Measurements from ENCODE around the gene S100A8.
"Not testable (repeated sequence)": the region's sequence is repeated elsewhere in the genome, so short reads cannot be mapped to it uniquely, and the experiment has no call there.

S100A8 gene

GRCh38 chr1:153347856-153348255 lies 43.0 kb downstream of the S100A8 start:
- no peak for DNase-seq (ENCODE audit: low read depth in 2 of 2)

DNA sequence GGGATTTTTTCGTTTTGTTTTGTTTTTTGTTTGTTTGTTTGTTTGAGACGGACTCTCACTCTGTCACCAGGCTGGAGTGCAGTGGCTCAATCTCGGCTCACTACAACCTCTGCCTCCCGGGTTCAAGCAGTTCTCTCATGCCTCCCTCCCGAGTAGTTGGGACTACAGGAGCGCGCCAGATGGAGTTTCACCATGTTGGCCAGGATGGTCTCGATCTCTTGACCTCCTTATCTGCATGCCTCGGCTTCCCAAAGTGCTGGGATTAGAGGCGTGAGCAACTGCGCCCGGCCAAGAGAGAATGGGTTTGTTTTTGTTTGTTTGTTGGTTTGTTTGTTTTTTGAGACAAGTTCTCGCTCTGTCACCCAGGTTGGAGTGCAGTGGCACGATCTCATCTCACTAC lies 43.8 kb downstream of the S100A8 start:
- not testable (repeated sequence) for DNase-seq (ENCODE audit: low read depth in 2 of 2)

DNA sequence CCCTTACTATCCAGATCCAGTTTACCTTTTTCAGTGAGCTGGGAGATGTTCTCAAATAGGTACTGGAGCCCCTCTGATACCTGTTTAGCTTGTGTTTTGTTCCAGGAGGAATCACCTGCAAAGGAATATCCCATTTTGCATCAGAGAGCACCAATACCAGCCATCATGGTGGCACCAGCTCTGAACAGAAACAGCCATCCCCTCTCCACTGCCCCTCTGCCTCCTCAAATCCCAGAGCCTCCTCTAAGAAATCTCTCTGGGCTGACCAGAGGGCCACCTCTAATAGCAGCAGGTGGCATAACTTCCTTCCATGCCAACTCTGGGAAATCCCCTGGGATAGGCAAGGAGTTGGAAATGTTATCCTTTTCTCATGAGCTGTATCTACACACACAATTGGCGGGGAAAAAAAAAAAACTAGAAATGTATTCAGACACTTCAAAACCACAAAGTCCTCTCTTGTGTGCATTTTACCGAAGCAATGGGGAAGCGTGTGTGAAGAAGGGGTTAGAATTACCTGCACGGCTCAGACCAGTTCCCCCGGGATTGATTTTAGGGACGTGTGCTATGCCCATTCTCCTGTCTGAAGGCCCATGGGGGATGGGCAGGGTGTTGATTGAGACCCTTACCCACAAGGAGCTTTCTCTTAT lies 44.7 kb downstream of the S100A8 start:
- no peak for DNase-seq (ENCODE audit: low read depth in 2 of 2)

DNA sequence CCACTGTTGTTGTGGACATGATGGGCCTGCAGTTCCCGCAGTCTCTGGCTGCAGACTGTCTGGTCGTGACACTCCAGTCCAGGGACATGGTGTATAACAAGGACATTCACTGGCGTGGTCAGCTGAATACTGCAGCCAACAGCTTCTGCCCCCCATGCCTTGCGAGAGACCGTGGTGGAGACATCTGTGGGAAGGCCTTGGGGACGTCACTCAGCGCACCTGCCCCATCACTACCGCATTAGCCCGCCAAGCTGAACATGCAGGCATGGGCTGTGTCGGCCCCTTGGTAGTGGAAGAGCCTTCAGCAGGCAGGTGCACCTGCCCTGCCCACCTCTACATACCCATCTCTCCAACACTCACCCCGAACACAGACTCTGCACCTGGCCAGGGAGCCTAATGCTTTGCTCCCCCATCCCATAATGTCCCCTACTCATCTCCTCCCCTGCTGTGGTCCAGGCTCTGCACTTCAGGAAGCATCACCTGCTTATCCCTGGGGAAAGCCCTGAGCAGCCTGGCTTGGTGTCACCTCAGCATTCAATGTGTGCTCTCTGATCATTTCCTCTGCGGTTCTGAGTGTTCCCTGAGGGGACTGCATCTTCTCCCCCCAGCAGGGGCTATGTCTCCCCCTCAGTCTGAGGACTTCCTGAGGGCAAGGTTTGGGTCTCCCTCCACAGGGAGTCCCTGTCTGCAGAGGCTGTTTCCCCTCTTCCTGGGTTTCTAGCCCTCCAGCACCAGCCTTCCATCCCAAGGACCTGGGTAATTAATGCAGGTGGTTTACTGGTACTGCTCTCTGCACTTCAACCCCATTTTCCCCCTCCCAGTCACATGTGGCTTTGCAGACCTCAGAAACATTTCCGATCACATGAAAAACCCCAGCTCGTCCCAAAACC lies 45.4 kb downstream of the S100A8 start:
- DNase-seq (ENCODE audit: low read depth in 2 of 2): no peak

DNA sequence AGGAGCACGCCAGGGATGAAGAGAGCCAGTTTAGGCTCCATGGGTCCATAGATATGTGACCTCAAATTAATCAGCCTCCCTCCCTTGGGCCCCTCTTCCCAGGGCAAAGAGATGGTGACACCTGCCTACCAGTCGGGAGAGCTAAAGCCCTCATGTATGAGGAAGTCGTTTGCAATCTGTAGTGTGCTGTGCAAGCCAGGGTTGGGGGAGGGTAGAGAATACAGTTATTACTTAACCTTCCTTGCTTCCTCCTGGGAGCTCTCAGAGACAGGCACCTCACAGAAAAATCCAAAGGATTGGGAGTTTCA lies 46.2 kb downstream of the S100A8 start:
- no peak for DNase-seq (ENCODE audit: low read depth in 2 of 2)

- DNase-seq (ENCODE audit: low read depth in 2 of 2): no peak
Measured at GRCh38 chr1:153343811-153344717, 46.8 kb downstream of the S100A8 start.

GRCh38 chr1:153343040-153343681 lies 47.7 kb downstream of the S100A8 start:
- DNase-seq (ENCODE audit: low read depth in 2 of 2): no peak

DNA sequence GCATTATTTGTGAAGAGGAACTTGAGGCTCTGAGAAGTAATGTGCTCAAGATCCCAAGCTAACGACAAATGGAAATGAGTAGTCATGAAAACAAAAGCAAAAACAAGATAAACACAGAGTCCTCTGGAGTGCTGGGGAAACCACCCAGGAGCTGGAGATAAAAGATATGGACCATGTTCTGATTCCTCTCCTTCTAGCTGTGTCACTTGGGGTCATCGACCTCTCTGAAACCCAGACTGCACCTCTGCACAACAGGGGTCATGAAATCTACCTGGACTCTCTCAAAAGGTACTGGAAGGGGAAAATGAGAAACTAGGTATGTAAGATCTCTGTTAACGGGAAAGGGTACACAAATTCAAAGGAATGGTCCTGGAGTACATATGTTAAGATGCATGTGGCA lies 48.7 kb downstream of the S100A8 start:
- DNase-seq (ENCODE audit: low read depth in 2 of 2): no peak

DNA sequence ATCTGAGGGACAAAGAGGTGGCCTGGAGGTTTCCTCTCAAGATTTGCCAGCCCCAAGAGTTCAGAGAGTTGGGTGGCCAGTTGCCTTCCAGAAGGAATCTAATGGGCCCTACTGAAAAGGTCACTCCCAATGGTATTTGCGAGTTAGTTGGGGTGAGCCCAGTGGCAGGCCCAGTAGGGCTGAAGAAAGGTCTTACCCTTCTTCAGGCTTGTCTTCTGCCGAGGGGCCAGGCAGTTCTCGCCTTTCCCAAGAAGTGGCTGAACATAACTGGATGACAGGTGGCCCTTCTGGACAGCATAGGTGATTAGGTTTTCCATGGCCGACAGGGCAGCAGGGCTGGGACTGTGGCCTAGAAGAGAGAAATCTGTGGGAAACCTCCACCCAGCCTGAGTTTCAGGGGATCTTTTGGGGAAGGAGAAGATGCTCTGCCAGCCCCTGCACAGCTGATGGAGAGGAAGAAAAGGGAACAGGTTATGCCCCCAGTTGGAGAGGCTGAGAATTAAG lies 49.4 kb downstream of the S100A8 start:
- no peak for DNase-seq (ENCODE audit: low read depth in 2 of 2)

DNA sequence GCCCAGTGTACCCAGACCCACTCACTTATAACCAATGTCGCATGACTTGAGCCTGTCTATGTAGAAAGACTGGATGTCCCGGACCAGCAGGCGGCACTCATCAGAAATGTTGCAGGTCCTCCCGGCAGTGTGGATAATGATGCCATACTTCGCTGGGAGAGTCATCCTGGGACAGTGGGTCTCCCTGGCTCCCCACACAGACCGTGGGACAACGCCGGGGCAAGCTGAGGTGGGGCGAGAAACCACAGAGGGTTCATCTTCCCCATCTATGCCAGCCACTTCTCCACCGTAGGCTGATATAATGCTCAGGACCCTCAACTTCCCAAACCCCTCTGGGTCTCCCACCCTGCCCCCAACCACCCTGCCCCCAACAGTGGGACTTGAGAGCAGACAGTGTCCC lies 50.5 kb downstream of the S100A8 start:
- no peak for DNase-seq (ENCODE audit: low read depth in 2 of 2)
